Esophagus squamous epithelium (tissue), 4 donors: ENCODE data around the gene EPC1.

Experiments used
- POLR2A ChIP-seq, 4 donors: fragments of 450-650 bp; IDR thresholded peaks; one replicate each; pipeline ENCODE4 v1.6.1; 2017; ENCODE audit warnings: antibody characterized with exemption in 4 of 4, mild to moderate bottlenecking in 4 of 4, moderate library complexity in 3 of 4
- TF ChIP-seq, protein P1 (sequence below), 6 experiments: fragments of 450-650 bp in 4 of 6; fragments of 200-600 bp in 2 of 6; sonication (generic) in 2 of 6; IDR thresholded peaks; one replicate each; pipeline ENCODE4 v1.5.1; 2016 to 2019; ENCODE audit warnings: antibody characterized with exemption in 6 of 6, mild to moderate bottlenecking in 4 of 6, moderate library complexity in 4 of 6

DNA sequence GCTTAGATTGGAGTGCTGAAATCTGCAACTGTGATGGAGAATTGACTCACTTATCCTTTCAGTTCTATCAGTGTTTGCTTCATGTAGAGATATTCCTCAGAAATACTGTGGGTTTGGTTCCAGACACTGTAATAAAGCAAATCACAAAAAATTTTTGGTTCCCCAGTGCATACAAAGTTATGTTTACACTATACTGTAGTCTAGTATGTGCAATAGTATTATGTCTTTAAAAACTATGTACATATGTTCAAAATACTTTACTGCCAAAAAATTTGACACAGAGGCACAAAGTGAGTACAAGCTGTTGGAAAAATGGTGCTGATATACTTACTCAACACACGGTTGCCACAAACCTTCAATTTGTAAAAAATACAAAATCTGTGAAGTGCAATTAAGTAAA lies 112.5 kb downstream of the EPC1 start:
- TF ChIP-seq, protein P1, sequence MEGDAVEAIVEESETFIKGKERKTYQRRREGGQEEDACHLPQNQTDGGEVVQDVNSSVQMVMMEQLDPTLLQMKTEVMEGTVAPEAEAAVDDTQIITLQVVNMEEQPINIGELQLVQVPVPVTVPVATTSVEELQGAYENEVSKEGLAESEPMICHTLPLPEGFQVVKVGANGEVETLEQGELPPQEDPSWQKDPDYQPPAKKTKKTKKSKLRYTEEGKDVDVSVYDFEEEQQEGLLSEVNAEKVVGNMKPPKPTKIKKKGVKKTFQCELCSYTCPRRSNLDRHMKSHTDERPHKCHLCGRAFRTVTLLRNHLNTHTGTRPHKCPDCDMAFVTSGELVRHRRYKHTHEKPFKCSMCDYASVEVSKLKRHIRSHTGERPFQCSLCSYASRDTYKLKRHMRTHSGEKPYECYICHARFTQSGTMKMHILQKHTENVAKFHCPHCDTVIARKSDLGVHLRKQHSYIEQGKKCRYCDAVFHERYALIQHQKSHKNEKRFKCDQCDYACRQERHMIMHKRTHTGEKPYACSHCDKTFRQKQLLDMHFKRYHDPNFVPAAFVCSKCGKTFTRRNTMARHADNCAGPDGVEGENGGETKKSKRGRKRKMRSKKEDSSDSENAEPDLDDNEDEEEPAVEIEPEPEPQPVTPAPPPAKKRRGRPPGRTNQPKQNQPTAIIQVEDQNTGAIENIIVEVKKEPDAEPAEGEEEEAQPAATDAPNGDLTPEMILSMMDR (IDR thresholded peaks at IDR 0.05): no peak
- no peak for TF ChIP-seq POLR2A (IDR thresholded peaks at IDR 0.05)
